DND-41 (cell line): ENCODE measurements around the gene BRAF.
"Not testable (repeated sequence)": the region's sequence is repeated elsewhere in the genome, so short reads cannot be mapped to it uniquely, and the experiment has no call there.

Experiments
- ATAC-seq: fragments of 200-7000 bp; cut with Tn5 transposase; 3 replicates; pipeline ENCODE4 v1.9.1; 2021; ENCODE audit warnings: low read depth; ENCODE audit not compliant: insufficient read depth
- DNase-seq: peaks from one replicate; pipeline ENCODE4 v3.0.0-alpha.2; 2020
- H2AFZ ChIP-seq: 2 replicates; pipeline ENCODE4 v1.6.0; 2012; ENCODE audit warnings: low read depth, low read length
- H3K27ac ChIP-seq: 2 replicates; pipeline ENCODE4 v1.5.1; 2012; ENCODE audit warnings: low read length, inconsistent platforms
- H3K27me3 ChIP-seq: fragments of 200-600 bp; sonication (generic); 2 replicates; pipeline ENCODE4 v1.6.0; 2012; ENCODE audit warnings: low read length, mild to moderate bottlenecking, inconsistent platforms; ENCODE audit not compliant: insufficient read depth, poor library complexity
- H3K36me3 ChIP-seq: 2 replicates; pipeline ENCODE4 v1.5.1; 2012; ENCODE audit warnings: low read length, inconsistent platforms; ENCODE audit not compliant: insufficient read depth
- H3K4me1 ChIP-seq: 2 replicates; pipeline ENCODE4 v1.5.1; 2012; ENCODE audit warnings: mild to moderate bottlenecking, low read length; ENCODE audit not compliant: insufficient read depth
- H3K4me2 ChIP-seq: 2 replicates; pipeline ENCODE4 v1.6.0; 2012; ENCODE audit warnings: mild to moderate bottlenecking, moderate library complexity, low read length, inconsistent platforms; ENCODE audit not compliant: insufficient read depth
- H3K4me3 ChIP-seq, 2 experiments: fragments of 200-600 bp in 1 of 2; shearing (Covaris generic) in 1 of 2; 2 replicates each; pipeline ENCODE4 v1.5.1; 2012 to 2016; ENCODE audit warnings: inconsistent platforms in 2 of 2, low read length in 2 of 2, mild to moderate bottlenecking in 2 of 2, low read depth in 1 of 2, moderate library complexity in 1 of 2
- H3K79me2 ChIP-seq: 2 replicates; pipeline ENCODE4 v1.6.0; 2012; ENCODE audit warnings: low read length, inconsistent platforms; ENCODE audit not compliant: insufficient read depth
- H3K9ac ChIP-seq: 2 replicates; pipeline ENCODE4 v1.6.0; 2012; ENCODE audit warnings: low read depth, mild to moderate bottlenecking, inconsistent platforms, low read length, moderate library complexity
- H3K9me3 ChIP-seq: 2 replicates; pipeline ENCODE4 v1.5.1; 2012; ENCODE audit warnings: low read length, moderate library complexity, mild to moderate bottlenecking, inconsistent platforms; ENCODE audit not compliant: insufficient read depth, severe bottlenecking
- H4K20me1 ChIP-seq: 2 replicates; pipeline ENCODE4 v1.6.0; 2012; ENCODE audit warnings: low read length; ENCODE audit not compliant: insufficient read depth
- EZH2 ChIP-seq: IDR thresholded peaks from 3 replicates; pipeline ENCODE4 v1.6.1; 2012; ENCODE audit warnings: borderline replicate concordance, low read depth, mild to moderate bottlenecking, moderate library complexity, low read length, inconsistent platforms; ENCODE audit not compliant: severe bottlenecking
- TF ChIP-seq, protein P1 (sequence below): IDR thresholded peaks from 2 replicates; pipeline ENCODE4 v1.5.1; 2012; ENCODE audit warnings: borderline replicate concordance, low read length, moderate library complexity, mild to moderate bottlenecking; ENCODE audit not compliant: poor library complexity, severe bottlenecking; ENCODE audit errors: extremely low read depth

Gene BRAF

DNA sequence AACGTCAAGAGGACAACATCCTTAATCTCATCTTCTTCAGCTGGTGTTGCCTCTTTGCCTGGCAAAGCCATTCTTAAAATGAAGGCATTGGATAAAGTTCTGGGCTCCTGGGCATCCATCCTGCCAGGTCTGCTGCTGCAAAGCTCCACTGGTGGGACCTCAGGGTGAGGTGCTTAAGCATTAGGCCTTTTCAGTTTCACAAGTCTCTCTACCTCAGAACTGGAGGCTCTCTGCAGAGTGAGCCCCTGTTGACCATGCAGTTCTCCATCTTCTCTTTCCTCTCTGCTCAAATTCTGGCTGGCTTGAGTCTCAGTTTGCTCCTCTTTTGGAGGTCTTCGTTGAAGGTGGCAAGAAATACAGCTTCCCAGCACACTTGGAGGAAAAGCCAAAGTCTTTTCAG lies 42.7 kb upstream of the BRAF start:
- Histone ChIP-seq H3K4me1 (no peaks in the 10 kb centered on the region), H3K9me3 (no peaks in the 10 kb centered on the region), H3K4me3 (no peak overlapping the region), H3K27me3 (peaks cover 7% of the 10 kb centered on the region), H3K79me2 (no peaks in the 10 kb centered on the region), H3K27ac (no peak overlapping the region), H3K9ac (no peak overlapping the region), H3K4me2 (no peak overlapping the region), H2AFZ (no peak overlapping the region), H4K20me1 (no peaks in the 10 kb centered on the region), H3K36me3 (no peaks in the 10 kb centered on the region)
- TF ChIP-seq, protein P1, sequence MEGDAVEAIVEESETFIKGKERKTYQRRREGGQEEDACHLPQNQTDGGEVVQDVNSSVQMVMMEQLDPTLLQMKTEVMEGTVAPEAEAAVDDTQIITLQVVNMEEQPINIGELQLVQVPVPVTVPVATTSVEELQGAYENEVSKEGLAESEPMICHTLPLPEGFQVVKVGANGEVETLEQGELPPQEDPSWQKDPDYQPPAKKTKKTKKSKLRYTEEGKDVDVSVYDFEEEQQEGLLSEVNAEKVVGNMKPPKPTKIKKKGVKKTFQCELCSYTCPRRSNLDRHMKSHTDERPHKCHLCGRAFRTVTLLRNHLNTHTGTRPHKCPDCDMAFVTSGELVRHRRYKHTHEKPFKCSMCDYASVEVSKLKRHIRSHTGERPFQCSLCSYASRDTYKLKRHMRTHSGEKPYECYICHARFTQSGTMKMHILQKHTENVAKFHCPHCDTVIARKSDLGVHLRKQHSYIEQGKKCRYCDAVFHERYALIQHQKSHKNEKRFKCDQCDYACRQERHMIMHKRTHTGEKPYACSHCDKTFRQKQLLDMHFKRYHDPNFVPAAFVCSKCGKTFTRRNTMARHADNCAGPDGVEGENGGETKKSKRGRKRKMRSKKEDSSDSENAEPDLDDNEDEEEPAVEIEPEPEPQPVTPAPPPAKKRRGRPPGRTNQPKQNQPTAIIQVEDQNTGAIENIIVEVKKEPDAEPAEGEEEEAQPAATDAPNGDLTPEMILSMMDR: no peak
- TF ChIP-seq EZH2: no peak
- no peak for ATAC-seq
- no peak for DNase-seq

DNA sequence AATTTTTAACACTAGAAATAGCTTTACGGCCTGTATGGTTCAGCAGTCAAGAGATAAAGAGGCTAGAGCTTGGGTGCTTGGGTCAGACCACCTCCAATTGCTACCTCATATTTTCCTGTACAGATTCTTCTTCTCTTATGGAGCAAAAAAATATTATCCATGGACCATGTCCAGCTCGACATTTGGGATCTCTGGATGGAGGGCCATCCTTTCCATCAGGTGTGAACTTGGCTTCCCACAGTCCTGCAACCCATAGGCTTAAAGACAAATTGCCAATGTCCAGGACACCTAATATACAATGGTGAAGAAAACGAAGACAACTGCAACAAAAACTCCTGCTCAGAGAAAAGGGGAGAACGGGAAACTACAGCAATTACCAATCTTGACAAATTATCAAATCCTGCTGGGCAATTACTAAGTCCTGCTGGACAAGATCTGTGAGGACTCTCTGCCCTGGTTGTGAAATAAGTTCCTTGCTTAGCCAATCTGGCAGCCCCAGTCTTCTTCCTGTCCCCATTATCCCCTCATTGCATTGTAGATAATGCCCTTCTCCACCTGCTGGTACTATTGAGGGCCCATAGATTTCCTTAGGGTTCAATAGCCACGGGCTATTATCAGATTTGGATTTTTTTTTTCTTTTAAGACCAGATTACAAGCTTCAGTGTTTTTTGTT lies 42.0 kb upstream of the BRAF start:
- Histone ChIP-seq H3K79me2 (no peaks in the 10 kb centered on the region), H2AFZ (no peak overlapping the region), H3K4me3 (no peak overlapping the region), H3K27me3 (peaks cover 7% of the 10 kb centered on the region), H3K4me2 (no peak overlapping the region), H3K9ac (no peak overlapping the region), H3K36me3 (no peaks in the 10 kb centered on the region), H4K20me1 (no peaks in the 10 kb centered on the region), H3K4me1 (no peaks in the 10 kb centered on the region), H3K9me3 (no peaks in the 10 kb centered on the region), H3K27ac (no peak overlapping the region)
- no peak for DNase-seq
- ATAC-seq: no peak
- TF ChIP-seq EZH2: no peak
- TF ChIP-seq, protein P1: no peak

DNA sequence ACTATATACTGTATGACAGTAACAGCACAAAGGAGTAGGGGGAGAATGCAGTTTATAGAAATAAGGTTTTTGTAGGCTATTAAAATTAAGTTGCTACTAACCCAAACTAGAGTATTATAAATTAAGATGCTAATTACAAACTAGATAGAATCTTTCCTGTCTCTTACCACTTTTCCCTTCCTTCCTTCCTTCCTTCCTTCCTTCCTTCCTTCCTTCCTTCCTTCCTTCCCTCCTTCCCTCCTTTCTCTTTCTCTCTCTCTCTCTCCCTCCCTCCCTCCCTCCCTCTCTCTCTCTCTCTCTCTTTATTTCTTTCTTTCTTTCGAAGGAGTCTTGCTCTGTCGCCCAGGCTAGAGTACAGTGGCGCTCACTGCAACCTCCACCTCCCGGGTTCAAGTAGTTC lies 36.4 kb upstream of the BRAF start:
- H3K9me3 ChIP-seq: no peaks in the 10 kb centered on the region
- H3K4me1 ChIP-seq: no peaks in the 10 kb centered on the region
- no peaks in the 10 kb centered on the region for H3K79me2 ChIP-seq
- H3K9ac ChIP-seq: no peak overlapping the region
- H3K36me3 ChIP-seq: no peaks in the 10 kb centered on the region
- no peak for DNase-seq
- H2AFZ ChIP-seq: no peak overlapping the region
- no peaks in the 10 kb centered on the region for H4K20me1 ChIP-seq
- no peak for ATAC-seq
- no peaks in the 10 kb centered on the region for H3K27me3 ChIP-seq
- TF ChIP-seq, protein P1: no peak
- H3K27ac ChIP-seq: no peak overlapping the region
- no peak overlapping the region for H3K4me2 ChIP-seq
- no peak overlapping the region for H3K4me3 ChIP-seq

DNA sequence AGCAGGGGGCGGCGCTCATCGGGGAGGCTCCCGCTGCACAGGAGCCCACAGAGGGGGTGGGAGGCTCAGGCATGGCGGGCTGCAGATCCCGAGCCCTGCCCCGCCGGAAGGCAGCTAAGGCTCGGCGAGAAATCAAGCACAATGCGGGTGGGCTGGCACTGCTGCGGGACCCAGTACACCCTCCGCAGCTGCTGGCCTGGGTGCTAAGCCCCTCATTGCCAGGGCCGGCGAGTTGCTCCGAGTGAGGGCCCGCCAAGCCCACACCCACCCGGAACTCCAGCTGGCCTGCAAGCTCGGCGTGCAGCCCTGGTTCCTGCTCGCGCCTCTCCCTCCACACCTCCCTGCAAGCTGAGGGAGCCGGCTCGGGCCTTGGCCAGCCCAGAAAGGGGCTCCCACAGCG lies 32.3 kb upstream of the BRAF start:
- H3K9ac ChIP-seq, H3K4me1 ChIP-seq, H3K9me3 ChIP-seq, H3K4me2 ChIP-seq, H3K36me3 ChIP-seq, H3K27ac ChIP-seq, ATAC-seq, H3K27me3 ChIP-seq, DNase-seq, H3K4me3 ChIP-seq, H3K79me2 ChIP-seq, H2AFZ ChIP-seq, H4K20me1 ChIP-seq: not testable (repeated sequence)
